ENCODE data around the gene HMGXB3.

HMGXB3 gene

DNA sequence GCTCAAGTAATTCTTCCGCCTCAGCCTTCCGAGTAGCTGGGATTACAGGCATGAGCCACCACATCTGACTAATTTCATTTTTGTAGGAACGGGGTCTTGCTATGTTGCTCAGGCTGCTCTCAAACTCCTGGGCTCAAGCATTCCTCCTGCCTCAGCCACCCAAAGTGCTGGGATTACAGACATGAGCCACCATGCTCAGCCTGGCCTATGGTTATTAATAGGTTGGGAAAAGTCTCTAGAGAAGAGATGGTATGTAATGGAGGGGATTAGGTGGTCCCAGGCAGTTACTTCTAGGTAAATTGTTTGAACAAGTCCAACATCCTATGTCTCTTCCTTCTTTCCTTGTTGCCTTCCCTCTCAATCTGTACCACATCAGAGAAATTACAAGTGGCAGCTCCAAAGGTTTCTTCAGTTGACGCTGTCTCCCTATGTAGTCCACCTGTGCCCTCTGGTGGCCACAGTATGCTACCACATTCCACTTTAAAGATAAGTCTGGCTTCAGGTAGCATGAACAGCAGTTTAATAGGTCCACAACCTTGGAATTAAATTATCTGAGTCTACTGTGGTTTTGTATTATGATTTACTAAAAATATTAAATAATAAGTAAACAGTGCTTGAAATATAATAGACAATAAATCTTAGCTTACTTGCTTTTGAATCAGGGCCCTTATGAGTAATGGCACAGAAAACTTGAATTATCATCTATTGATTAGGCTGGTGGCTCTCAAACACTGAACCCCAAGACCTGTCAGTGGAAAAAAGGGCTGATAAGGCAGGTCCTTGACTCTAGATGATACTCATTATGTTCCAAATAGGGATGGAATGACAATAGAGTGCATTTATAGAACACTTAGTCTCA is 9.8 kb upstream of the HMGXB3 start:
- TF ChIP-seq, protein P1, sequence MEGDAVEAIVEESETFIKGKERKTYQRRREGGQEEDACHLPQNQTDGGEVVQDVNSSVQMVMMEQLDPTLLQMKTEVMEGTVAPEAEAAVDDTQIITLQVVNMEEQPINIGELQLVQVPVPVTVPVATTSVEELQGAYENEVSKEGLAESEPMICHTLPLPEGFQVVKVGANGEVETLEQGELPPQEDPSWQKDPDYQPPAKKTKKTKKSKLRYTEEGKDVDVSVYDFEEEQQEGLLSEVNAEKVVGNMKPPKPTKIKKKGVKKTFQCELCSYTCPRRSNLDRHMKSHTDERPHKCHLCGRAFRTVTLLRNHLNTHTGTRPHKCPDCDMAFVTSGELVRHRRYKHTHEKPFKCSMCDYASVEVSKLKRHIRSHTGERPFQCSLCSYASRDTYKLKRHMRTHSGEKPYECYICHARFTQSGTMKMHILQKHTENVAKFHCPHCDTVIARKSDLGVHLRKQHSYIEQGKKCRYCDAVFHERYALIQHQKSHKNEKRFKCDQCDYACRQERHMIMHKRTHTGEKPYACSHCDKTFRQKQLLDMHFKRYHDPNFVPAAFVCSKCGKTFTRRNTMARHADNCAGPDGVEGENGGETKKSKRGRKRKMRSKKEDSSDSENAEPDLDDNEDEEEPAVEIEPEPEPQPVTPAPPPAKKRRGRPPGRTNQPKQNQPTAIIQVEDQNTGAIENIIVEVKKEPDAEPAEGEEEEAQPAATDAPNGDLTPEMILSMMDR (conservative IDR thresholded peaks at IDR 0.05; ENCODE audit: low read depth, low read length) = peak; percentile 92

DNA sequence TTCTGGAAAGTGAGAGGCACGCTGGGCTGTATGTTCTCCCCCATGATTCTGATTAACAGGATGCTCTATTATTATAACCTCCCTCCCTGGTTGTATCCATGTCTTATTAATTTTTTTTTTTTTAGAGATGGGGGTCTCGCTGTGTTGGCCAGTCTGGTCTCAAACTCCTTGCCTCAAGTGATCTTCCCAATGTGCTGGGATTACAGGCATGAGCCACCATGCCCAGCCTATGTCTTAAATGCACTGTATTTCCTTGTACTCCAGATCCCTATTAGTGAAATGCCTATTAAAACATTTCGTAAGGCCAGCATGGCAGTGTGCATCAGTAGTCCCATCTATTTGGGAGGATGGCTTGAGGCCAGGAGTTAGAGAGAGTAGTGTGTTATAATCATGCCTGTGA is 7.1 kb upstream of the HMGXB3 start:
- TF ChIP-seq, protein P1 (conservative IDR thresholded peaks at IDR 0.05; ENCODE audit: low read depth, low read length) = no peak
- DNase-seq (ENCODE audit: low read depth) = no peak

More for the DNA sequence above, 9.8 kb upstream of the HMGXB3 start:
- H3K4me3 ChIP-seq (ENCODE audit: low read length) = no peak overlapping the region
- DNase-seq (ENCODE audit: low read depth) = peak; percentile 21

DNA sequence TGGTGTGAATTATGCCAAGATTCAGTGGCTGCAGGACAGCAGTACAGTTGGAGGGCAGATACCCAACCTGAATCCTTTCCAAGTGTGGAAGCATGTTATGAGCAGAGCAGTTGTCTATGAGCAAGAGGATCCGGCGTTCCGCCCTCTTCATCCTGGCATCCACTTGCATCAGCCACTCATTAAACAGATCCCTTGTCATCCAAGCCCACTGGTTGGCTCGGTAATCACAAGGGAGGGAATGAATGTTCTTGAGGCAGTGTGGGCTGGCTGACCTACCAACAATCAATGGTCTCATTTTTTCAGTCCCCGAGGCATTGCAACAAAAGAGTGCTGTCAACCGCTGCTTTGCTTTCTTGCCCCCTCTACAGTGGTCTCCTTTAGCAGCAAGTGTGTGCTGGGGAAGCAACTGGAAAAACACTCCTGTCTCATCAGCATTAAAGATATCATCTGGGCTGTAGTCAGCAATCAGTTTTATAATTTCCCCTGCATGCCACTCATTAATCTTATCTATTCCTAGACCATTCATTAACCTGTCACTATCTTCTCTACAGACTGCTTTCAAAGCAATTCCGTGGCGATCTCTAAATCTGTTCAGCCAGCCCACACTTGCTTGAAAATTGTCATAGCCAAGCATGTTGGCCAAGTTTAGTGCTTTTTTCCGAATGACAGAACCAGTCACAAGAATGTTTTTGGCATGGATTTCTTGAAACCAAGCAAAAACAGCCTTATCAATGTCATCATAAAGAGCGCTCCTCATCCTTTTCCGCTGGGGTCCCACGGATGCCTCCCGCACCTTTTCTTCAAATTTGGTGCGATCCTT is 4.9 kb upstream of the HMGXB3 start:
- no peak overlapping the region for H3K4me3 ChIP-seq (ENCODE audit: low read length)
- DNase-seq (ENCODE audit: low read depth) = no peak
- TF ChIP-seq, protein P1 (conservative IDR thresholded peaks at IDR 0.05; ENCODE audit: low read depth, low read length) = no peak

More for the DNA sequence above, 7.1 kb upstream of the HMGXB3 start:
- no peak overlapping the region for H3K4me3 ChIP-seq (ENCODE audit: low read length)

DNA sequence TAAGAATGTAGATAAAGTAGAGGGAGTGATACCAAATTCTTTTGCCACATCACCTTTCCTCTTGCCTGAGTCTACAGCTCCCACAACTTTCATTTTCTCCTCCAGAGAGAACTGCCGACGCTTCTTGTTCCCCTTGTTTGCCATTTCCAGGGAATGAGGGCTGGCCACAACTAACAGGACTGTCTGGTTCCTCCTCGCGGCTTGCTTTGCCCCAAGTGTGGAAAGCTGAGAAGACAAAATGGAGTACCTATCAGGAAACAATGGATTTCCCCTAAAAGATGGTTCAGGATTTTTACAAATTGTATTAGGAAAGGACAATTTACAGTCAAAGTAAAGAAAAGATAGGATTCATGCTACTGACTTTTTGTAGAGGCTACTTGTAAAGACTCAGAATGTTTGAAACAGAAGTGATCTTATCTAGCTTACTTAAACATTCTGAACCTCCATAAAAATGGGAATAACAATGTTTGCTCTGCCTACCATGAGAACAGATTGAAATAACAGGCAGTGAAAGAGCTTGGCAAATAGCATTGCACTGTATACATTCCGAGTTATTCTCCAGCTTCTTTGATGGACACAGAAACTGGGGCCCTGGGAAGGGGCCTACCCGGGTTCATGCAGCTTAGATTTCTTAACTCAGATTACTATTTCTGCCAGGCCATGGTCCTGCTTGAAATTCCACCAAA is 4.2 kb upstream of the HMGXB3 start:
- TF ChIP-seq, protein P1 (conservative IDR thresholded peaks at IDR 0.05; ENCODE audit: low read depth, low read length) = no peak
- DNase-seq (ENCODE audit: low read depth) = no peak

DNA sequence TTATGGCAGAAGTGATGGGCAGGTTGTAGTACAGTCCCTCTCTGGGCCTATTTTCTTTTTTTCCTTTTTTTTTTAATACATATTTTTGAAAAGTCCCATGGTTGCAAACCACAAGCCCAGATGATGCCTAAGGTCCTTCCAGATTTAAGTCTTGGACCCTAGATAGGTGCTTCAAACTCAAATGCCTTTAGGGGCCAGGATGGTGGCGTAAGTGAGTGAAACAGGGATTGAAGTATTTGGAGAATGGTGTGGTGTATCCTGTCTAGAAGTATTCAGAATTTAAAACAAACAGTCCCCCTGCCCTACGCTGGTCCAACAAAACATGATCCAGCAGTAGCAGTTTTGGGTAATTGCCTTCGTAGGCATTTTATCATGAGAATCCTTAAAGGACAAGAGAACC is 2.3 kb upstream of the HMGXB3 start:
- TF ChIP-seq, protein P1 (conservative IDR thresholded peaks at IDR 0.05; ENCODE audit: low read depth, low read length) = no peak
- H3K4me3 ChIP-seq (ENCODE audit: low read length) = no peak overlapping the region
- DNase-seq (ENCODE audit: low read depth) = no peak

More for the DNA sequence above, 4.2 kb upstream of the HMGXB3 start:
- no peak overlapping the region for H3K4me3 ChIP-seq (ENCODE audit: low read length)

DNA sequence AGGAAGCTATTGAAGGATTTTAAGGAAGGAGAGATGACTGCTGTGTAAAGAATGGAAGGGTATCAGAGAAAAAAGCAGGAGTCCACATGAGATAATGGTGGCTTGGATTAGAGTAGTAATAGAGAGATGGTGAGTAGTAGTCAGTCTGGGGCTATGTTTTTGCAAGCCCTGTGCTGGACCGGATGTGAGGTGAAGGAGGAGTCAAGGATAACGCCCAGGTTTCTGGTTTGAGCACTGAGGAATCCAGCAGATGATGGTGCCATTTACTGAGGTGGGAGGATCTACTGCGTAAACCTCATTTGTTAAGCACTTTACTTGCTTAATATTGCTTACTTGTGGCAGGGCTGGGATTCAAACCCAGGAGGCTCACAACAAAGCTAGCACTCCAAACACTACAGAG is 1.2 kb upstream of the HMGXB3 start:
- H3K4me3 ChIP-seq (ENCODE audit: low read length) = peak overlapping the region; percentile 93
- no peak for DNase-seq (ENCODE audit: low read depth)
- TF ChIP-seq, protein P1 (conservative IDR thresholded peaks at IDR 0.05; ENCODE audit: low read depth, low read length) = no peak
